Breast epithelium (tissue), 3 donors: ENCODE results near the gene STARD9.

Experiments
- POLR2A ChIP-seq: fragments of 450-650 bp; IDR thresholded peaks from one replicate; pipeline ENCODE4 v1.6.1; 2016; ENCODE audit warnings: antibody characterized with exemption, mild to moderate bottlenecking, moderate library complexity
- TF ChIP-seq, protein P1 (sequence below), 3 donors: fragments of 450-650 bp; IDR thresholded peaks; one replicate each; pipeline ENCODE4 v1.5.1; 2016 to 2017; ENCODE audit warnings: antibody characterized with exemption in 3 of 3, mild to moderate bottlenecking in 3 of 3, moderate library complexity in 3 of 3

GRCh38 chr15:42544853-42545629, 30.4 kb upstream of the STARD9 start:
- TF ChIP-seq, protein P1, sequence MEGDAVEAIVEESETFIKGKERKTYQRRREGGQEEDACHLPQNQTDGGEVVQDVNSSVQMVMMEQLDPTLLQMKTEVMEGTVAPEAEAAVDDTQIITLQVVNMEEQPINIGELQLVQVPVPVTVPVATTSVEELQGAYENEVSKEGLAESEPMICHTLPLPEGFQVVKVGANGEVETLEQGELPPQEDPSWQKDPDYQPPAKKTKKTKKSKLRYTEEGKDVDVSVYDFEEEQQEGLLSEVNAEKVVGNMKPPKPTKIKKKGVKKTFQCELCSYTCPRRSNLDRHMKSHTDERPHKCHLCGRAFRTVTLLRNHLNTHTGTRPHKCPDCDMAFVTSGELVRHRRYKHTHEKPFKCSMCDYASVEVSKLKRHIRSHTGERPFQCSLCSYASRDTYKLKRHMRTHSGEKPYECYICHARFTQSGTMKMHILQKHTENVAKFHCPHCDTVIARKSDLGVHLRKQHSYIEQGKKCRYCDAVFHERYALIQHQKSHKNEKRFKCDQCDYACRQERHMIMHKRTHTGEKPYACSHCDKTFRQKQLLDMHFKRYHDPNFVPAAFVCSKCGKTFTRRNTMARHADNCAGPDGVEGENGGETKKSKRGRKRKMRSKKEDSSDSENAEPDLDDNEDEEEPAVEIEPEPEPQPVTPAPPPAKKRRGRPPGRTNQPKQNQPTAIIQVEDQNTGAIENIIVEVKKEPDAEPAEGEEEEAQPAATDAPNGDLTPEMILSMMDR (IDR thresholded peaks at IDR 0.05): no peak
- no peak for TF ChIP-seq POLR2A
